Measurements from ENCODE around the gene ATP5MK. TPM values are rescaled to one million over a fixed set of nuclear protein-coding genes. Genes with fewer than 3 reads are reported as not detected.

The ATP5MK gene, protein sequence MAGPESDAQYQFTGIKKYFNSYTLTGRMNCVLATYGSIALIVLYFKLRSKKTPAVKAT
- total RNA-seq: 179 and 198 TPM in 2 replicates

DNA sequence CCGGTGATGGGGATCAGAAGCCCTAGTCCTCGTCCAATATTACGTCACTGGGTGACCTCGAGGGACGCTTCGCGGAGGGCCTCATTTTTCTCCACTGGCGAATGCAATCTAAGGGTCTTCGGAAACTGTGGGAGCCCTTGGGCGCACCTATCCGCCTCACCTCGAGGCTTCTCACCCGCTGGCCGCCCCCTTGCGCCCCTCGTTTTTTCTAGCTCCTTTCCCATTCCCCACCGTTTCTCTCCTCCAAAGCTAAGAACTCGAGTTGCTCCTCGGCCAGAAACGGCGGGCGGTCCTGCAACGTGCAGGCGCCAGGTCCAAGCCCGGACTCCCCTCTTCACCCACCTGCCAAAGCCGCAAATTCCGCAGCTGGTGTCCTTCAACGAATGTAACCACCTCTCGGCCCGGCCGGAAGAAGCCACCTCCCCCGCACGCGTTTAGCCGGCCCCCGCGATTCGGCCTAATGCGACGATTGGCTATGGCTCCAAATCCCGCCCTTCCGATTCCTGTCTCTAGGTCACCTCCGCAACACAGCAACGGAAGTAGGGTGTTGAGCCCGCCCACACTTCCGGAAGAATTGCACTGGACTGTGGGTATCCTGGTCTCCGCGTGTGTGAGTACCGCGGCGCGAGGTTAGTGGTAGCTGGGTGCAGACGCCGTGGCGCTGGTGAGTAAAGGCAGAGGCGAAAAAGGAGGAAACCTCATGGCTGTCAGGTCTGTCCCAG, at the start of gene ATP5MK, which contains the start of gene PDCD11:
ATP5MK (minus strand) TSS at position 409 of the 722 bp plus-strand sequence. CDS start 4,018 bp downstream, outside the sequence.
PDCD11 (plus strand) TSS at position 560 of the 722 bp plus-strand sequence. CDS start 1,801 bp downstream, outside the sequence.

DNA sequence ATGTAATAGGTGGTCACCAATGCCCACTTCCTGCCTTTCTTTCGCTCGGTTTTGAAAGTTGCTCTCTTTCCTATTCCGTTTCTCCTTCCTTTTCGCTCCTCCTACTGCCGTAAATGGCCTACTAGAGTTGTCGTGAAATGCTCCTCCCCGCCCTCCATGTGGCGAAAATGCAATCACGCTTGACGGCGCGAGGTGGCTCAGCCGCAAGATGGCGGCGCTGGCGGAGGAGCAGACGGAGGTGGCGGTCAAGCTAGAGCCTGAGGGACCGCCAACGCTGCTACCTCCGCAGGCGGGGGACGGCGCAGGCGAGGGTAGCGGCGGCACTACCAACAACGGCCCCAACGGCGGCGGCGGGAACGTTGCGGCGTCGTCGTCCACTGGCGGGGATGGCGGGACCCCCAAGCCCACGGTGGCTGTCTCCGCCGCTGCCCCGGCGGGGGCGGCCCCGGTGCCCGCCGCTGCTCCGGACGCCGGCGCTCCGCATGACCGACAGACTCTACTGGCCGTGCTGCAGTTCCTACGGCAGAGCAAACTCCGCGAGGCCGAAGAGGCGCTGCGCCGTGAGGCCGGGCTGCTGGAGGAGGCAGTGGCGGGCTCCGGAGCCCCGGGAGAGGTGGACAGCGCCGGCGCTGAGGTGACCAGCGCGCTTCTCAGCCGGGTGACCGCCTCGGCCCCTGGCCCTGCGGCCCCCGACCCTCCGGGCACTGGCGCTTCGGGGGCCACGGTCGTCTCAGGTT, 28.3 kb downstream of the ATP5MK start, which contains the start of gene TAF5:
TAF5 (plus strand) TSS at position 195 of the 737 bp plus-strand sequence; CDS start at position 209, 14 bp downstream.

DNA sequence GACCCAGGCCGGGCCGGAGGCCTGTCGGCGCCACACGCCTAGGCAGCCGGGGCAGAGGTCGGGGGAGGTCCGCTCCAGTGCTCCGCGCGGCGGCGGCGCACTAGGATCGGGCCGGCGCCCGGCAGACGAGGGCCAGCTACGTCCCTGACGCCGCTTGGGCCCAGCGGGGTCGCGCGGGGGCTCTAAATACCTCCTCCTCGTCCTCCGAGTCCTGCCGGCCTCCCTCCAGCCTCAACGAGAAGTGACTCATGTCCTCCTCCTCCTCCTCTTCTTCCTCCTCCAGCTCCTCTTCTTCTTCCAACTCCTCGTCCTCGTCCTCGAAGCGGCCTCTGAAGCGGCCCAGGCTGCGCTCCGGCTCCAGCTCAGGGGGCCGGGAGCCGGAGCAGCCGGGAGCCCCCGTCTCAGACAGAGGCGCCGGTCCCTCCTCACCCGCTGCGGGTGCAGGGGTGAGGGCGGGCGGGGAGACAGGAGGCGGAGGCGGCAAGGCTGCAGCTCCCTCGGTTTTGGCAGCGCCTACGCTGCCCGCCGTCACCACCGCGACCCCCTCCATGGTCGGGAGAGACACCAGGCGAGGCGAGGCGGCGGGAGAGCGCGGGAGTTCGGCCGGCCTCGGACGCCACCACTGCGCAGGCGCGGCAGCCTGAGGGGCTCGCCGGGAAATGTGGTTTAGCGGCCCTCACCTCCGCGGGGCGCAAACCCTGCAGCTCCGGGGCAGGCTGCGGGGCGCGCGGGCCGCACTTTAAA, 45.6 kb downstream of the ATP5MK start, which contains the start of gene PCGF6:
PCGF6 (minus strand) TSS at position 624 of the 744 bp plus-strand sequence; CDS start at position 550, 74 bp downstream.

Other genes with a start within 250 kb of the ATP5MK start
- 36.4 and 44.9 TPM in 2 replicates for gene NT5C2, start 203.2 kb downstream of the ATP5MK start, total RNA-seq
- gene RPEL1, start 150.6 kb downstream of the ATP5MK start, total RNA-seq: under 0.01 TPM in 1 of 2 replicates, not detected in the other
- 0.18 and 0.19 TPM in 2 replicates for gene INA, start 119.3 kb downstream of the ATP5MK start, total RNA-seq
- 11.7 and 13.7 TPM in 2 replicates for gene PCGF6, start 45.3 kb downstream of the ATP5MK start, total RNA-seq
- gene TAF5, start 28.5 kb downstream of the ATP5MK start, total RNA-seq: 4.4 and 5.0 TPM in 2 replicates
- 52.7 and 55.1 TPM in 2 replicates for gene PDCD11, start 151 bp upstream of the ATP5MK start, total RNA-seq
- gene CALHM2, start 55.9 kb upstream of the ATP5MK start, total RNA-seq: 11.6 and 13.0 TPM in 2 replicates
- gene CALHM1, start 62.4 kb upstream of the ATP5MK start, total RNA-seq: not detected in 2 replicates
- gene CALHM3, start 82.8 kb upstream of the ATP5MK start, total RNA-seq: not detected in 2 replicates
- under 0.01 and 0.09 TPM in 2 replicates for gene NEURL1, start 97.2 kb upstream of the ATP5MK start, total RNA-seq